Peyer's patch (tissue), 4 donors: ENCODE data around the gene TGFBI. TPM values are rescaled to one million over a fixed set of nuclear protein-coding genes. Genes with fewer than 3 reads are reported as not detected.

ENCODE experiments used
- DNase-seq, 3 donors: peaks; one replicate each; pipeline ENCODE4 v3.0.0-alpha.2; 2017 to 2019
- H3K27ac ChIP-seq, 4 donors: fragments of 200-600 bp; sonication (generic); one replicate each; pipeline ENCODE4 v1.5.1; 2016 to 2019
- H3K27me3 ChIP-seq, 2 donors: fragments of 200-600 bp; sonication (generic); one replicate each; pipeline ENCODE4 v1.5.1; 2019
- H3K36me3 ChIP-seq, 3 donors: fragments of 200-600 bp; sonication (generic); one replicate each; pipeline ENCODE4 v1.5.1; 2016 to 2019
- H3K4me1 ChIP-seq, 4 donors: fragments of 200-600 bp; sonication (generic); one replicate each; pipeline ENCODE4 v1.5.1; 2016 to 2019
- H3K4me3 ChIP-seq, 4 donors: fragments of 200-600 bp; sonication (generic); 1 replicate in 3 of 4; 2 replicates in 1 of 4; pipeline ENCODE4 v1.5.1; 2016 to 2019; ENCODE audit warnings: mild to moderate bottlenecking in 1 of 4
- H3K9me3 ChIP-seq, 4 donors: fragments of 200-600 bp; sonication (generic); one replicate each; pipeline ENCODE4 v1.5.1; 2016 to 2019; ENCODE audit warnings: mild to moderate bottlenecking in 1 of 4
- CTCF ChIP-seq, 6 experiments: fragments of 450-650 bp in 4 of 6; fragments of 200-600 bp in 2 of 6; sonication (generic) in 1 of 6; IDR thresholded peaks; one replicate each; pipeline ENCODE4 v1.5.1; 2017 to 2019; ENCODE audit warnings: antibody characterized with exemption in 6 of 6, mild to moderate bottlenecking in 3 of 6, moderate library complexity in 1 of 6
- POLR2A ChIP-seq, 2 donors: fragments of 450-650 bp; IDR thresholded peaks; one replicate each; pipeline ENCODE4 v1.5.1; 2017; ENCODE audit warnings: antibody characterized with exemption in 2 of 2, mild to moderate bottlenecking in 2 of 2, moderate library complexity in 2 of 2
- total RNA-seq, 4 donors: library from RNA; depleted of rRNA; stranded (reverse); fragments of >200 nt; gene quantifications; one replicate each; pipeline ENCODE4 v1.1.0, GENCODE V29; 2016

Gene TGFBI
- total RNA-seq, 4 donors from 2014 or later, result 17.5 to 56.9 (median 26.3) TPM

- TF ChIP-seq CTCF (IDR thresholded peaks at IDR 0.05) (no peak), POLR2A (IDR thresholded peaks at IDR 0.05) (no peak)
- H3K27me3 ChIP-seq, result no peaks in the 10 kb centered on the region
- no peak overlapping the region for H3K4me3 ChIP-seq
- no peak for DNase-seq
- H3K9me3 ChIP-seq, result no peaks in the 10 kb centered on the region
- H3K27ac ChIP-seq, result no peak overlapping the region
- peaks cover 0 to 7% (median 0%) of the 10 kb centered on the region in 4 donors for H3K4me1 ChIP-seq
- H3K36me3 ChIP-seq, result no peaks in the 10 kb centered on the region
Observed at GRCh38 chr5:136103118-136103517, 74.3 kb downstream of the TGFBI start.

- Histone ChIP-seq H3K27me3 (no peaks in the 10 kb centered on the region), H3K36me3 (no peaks in the 10 kb centered on the region), H3K9me3 (no peaks in the 10 kb centered on the region), H3K4me1 (peaks cover 0 to 7% (median 0%) of the 10 kb centered on the region in 4 donors), H3K4me3 (no peak overlapping the region), H3K27ac (peak overlapping the region in 1 of 4 donors; percentile 25)
- TF ChIP-seq POLR2A (IDR thresholded peaks at IDR 0.05), result no peak
- no peak for TF ChIP-seq CTCF (IDR thresholded peaks at IDR 0.05)
- DNase-seq, result no peak
Observed at GRCh38 chr5:136104306-136104965, 75.6 kb downstream of the TGFBI start.

GRCh38 chr5:136106351-136107031 is 77.7 kb downstream of the TGFBI start:
- no peaks in the 10 kb centered on the region for H3K36me3 ChIP-seq
- H3K27me3 ChIP-seq, result no peaks in the 10 kb centered on the region
- no peak overlapping the region for H3K27ac ChIP-seq
- DNase-seq, result no peak
- peaks cover 0 to 7% (median 0%) of the 10 kb centered on the region in 4 donors for H3K4me1 ChIP-seq
- TF ChIP-seq POLR2A (IDR thresholded peaks at IDR 0.05), result no peak
- no peak for TF ChIP-seq CTCF (IDR thresholded peaks at IDR 0.05)
- no peak overlapping the region for H3K4me3 ChIP-seq
- H3K9me3 ChIP-seq, result no peaks in the 10 kb centered on the region

- Histone ChIP-seq H3K27ac (no peak overlapping the region), H3K27me3 (no peaks in the 10 kb centered on the region), H3K9me3 (no peaks in the 10 kb centered on the region), H3K36me3 (no peaks in the 10 kb centered on the region), H3K4me1 (peaks cover 0 to 7% (median 0%) of the 10 kb centered on the region in 4 donors), H3K4me3 (no peak overlapping the region)
- DNase-seq, result no peak
- TF ChIP-seq CTCF (IDR thresholded peaks at IDR 0.05), result no peak
- no peak for TF ChIP-seq POLR2A (IDR thresholded peaks at IDR 0.05)
Observed at GRCh38 chr5:136108180-136108611, 79.4 kb downstream of the TGFBI start.

GRCh38 chr5:136108766-136109165 is 80.0 kb downstream of the TGFBI start:
- Histone ChIP-seq H3K9me3 (no peaks in the 10 kb centered on the region), H3K4me3 (no peak overlapping the region), H3K27ac (no peak overlapping the region), H3K4me1 (peaks cover 0 to 7% (median 0%) of the 10 kb centered on the region in 4 donors), H3K36me3 (no peaks in the 10 kb centered on the region), H3K27me3 (no peaks in the 10 kb centered on the region)
- TF ChIP-seq POLR2A (IDR thresholded peaks at IDR 0.05) (no peak), CTCF (IDR thresholded peaks at IDR 0.05) (no peak)
- no peak for DNase-seq
